Measurements from ENCODE around the gene STARD13.

DNA sequence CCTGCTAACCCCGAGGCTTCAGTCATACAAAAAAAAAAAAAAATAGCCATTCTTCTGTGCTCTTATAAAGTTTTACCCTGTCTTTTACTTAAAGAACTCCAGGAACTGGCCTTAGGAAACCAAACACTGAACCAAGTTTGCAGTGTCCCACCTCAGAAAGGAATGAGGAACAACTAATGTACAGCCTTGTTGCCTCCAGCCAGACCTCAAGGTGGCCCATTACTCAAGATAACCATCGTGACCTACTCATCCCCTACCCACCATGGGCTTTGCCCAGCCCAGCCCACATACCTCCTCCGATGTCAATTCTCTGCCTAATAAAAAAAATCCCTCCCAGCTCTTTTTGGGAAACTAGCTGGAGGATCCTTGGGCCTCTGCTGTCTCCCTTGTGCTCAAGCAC lies 133.2 kb downstream of the STARD13 start:
- TF ChIP-seq, protein P1, sequence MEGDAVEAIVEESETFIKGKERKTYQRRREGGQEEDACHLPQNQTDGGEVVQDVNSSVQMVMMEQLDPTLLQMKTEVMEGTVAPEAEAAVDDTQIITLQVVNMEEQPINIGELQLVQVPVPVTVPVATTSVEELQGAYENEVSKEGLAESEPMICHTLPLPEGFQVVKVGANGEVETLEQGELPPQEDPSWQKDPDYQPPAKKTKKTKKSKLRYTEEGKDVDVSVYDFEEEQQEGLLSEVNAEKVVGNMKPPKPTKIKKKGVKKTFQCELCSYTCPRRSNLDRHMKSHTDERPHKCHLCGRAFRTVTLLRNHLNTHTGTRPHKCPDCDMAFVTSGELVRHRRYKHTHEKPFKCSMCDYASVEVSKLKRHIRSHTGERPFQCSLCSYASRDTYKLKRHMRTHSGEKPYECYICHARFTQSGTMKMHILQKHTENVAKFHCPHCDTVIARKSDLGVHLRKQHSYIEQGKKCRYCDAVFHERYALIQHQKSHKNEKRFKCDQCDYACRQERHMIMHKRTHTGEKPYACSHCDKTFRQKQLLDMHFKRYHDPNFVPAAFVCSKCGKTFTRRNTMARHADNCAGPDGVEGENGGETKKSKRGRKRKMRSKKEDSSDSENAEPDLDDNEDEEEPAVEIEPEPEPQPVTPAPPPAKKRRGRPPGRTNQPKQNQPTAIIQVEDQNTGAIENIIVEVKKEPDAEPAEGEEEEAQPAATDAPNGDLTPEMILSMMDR (IDR thresholded peaks at IDR 0.05), result no peak
- TF ChIP-seq POLR2A (IDR thresholded peaks at IDR 0.05), result no peak
